GM12891 (cell line): ENCODE data around the gene RASGRP1.

ENCODE experiments used
- PAX5 ChIP-seq: IDR thresholded peaks from 2 replicates; pipeline ENCODE4 v1.6.1; 2011; ENCODE audit warnings: low read length, moderate library complexity, mild to moderate bottlenecking; ENCODE audit not compliant: insufficient read depth, severe bottlenecking
- POLR2A ChIP-seq: IDR thresholded peaks from 2 replicates; pipeline ENCODE4 v1.6.1; 2011; ENCODE audit warnings: low read depth, low read length, control low read depth
- POLR2AphosphoS5 ChIP-seq: IDR thresholded peaks from 2 replicates; pipeline ENCODE4 v1.6.1; 2011; ENCODE audit warnings: low read depth, low read length, control low read depth
- POU2F2 ChIP-seq: IDR thresholded peaks from 2 replicates; pipeline ENCODE4 v1.6.1; 2011; ENCODE audit warnings: low read depth, mild to moderate bottlenecking, control low read depth, low read length, moderate library complexity
- SPI1 ChIP-seq: IDR thresholded peaks from 2 replicates; pipeline ENCODE4 v1.6.1; 2011; ENCODE audit warnings: low read depth, low read length, control low read depth
- TAF1 ChIP-seq: IDR thresholded peaks from 2 replicates; pipeline ENCODE4 v1.6.1; 2011; ENCODE audit warnings: low read depth, low read length, control low read depth

- TF ChIP-seq POLR2A (no peak), POU2F2 (no peak), POLR2AphosphoS5 (no peak), TAF1 (no peak), PAX5 (no peak), SPI1 (no peak)
Observed at GRCh38 chr15:38538328-38539007, 26.1 kb downstream of the RASGRP1 start.
